NCI-H128 (cell line): ENCODE measurements around the gene PGLYRP3.
"Not testable (repeated sequence)": the region's sequence is repeated elsewhere in the genome, so short reads cannot be mapped to it uniquely, and the experiment has no call there.

Source experiments
- DNase-seq: peaks from one replicate; lab custom pipeline; 2025; ENCODE audit not compliant: unreplicated experiment; lab: John Stamatoyannopoulos, UW

The PGLYRP3 gene

DNA sequence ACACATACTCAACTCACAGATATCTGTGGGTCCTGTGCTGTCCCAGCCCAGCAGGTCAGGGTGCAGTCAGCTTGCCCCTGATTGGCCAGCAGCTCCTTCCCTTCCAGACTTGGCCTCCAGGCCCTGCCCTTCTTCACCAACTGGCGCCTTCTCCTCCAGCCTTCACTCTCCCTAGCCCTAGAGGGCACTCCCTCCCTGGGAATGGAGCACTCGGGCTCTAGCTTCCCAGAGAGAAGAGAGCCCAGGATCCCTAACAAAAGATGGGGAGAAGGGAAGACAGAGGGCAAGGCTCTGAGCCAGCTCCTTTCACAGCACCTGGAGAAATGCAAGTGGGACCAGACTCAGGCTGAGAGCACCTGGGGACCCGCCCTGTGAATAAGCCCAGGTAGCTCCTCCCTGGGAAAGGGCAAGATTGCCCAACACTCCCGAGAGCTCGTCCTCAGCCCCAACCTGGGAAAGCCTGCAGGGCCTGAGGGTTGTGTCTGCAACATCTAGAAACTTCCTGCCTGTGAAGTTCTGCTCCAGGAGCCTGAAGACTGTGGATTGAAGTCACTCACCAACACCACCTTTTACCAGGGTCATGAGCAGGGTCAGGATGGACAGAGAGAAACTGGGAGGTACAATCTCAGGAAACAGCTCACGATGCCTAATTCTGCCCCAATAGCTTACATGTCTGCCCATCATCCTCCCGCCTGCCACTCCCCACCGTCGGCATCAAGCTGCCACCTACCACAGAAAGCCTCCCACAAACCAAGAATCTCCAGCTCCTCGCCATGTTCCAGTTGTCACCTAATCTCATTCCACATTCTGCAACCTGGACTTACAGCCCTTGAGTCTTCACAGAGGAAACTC is 36.0 kb upstream of the PGLYRP3 start, which contains the start of gene PGLYRP4:
Gene PGLYRP4 (minus strand): TSS at position 331 of the 852 bp plus-strand sequence. CDS start 909 bp downstream, outside the sequence.
- DNase-seq = no peak

DNA sequence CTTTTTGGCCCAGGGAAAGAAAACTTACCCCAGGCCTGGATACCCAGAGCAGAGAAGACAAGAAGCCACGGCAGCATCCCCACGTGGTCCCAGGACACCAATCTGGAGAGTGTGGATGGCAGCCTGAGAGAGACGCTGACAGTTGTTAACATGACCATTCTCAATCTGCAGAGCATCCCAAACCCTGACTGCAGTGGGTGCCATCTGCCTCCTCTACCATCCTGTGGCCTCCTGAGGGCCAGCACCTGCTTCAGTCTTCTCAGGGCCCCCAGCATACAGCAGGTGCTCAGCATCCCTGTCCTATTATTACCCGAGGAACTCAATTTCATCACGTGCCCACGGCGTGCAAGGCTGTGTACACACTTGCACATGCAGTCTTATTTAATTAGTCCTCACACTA is 35.1 kb upstream of the PGLYRP3 start:
- DNase-seq = no peak

DNA sequence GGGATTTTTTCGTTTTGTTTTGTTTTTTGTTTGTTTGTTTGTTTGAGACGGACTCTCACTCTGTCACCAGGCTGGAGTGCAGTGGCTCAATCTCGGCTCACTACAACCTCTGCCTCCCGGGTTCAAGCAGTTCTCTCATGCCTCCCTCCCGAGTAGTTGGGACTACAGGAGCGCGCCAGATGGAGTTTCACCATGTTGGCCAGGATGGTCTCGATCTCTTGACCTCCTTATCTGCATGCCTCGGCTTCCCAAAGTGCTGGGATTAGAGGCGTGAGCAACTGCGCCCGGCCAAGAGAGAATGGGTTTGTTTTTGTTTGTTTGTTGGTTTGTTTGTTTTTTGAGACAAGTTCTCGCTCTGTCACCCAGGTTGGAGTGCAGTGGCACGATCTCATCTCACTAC is 34.3 kb upstream of the PGLYRP3 start:
- DNase-seq = not testable (repeated sequence)

DNA sequence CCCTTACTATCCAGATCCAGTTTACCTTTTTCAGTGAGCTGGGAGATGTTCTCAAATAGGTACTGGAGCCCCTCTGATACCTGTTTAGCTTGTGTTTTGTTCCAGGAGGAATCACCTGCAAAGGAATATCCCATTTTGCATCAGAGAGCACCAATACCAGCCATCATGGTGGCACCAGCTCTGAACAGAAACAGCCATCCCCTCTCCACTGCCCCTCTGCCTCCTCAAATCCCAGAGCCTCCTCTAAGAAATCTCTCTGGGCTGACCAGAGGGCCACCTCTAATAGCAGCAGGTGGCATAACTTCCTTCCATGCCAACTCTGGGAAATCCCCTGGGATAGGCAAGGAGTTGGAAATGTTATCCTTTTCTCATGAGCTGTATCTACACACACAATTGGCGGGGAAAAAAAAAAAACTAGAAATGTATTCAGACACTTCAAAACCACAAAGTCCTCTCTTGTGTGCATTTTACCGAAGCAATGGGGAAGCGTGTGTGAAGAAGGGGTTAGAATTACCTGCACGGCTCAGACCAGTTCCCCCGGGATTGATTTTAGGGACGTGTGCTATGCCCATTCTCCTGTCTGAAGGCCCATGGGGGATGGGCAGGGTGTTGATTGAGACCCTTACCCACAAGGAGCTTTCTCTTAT is 33.4 kb upstream of the PGLYRP3 start:
- DNase-seq = peak; percentile 83

DNA sequence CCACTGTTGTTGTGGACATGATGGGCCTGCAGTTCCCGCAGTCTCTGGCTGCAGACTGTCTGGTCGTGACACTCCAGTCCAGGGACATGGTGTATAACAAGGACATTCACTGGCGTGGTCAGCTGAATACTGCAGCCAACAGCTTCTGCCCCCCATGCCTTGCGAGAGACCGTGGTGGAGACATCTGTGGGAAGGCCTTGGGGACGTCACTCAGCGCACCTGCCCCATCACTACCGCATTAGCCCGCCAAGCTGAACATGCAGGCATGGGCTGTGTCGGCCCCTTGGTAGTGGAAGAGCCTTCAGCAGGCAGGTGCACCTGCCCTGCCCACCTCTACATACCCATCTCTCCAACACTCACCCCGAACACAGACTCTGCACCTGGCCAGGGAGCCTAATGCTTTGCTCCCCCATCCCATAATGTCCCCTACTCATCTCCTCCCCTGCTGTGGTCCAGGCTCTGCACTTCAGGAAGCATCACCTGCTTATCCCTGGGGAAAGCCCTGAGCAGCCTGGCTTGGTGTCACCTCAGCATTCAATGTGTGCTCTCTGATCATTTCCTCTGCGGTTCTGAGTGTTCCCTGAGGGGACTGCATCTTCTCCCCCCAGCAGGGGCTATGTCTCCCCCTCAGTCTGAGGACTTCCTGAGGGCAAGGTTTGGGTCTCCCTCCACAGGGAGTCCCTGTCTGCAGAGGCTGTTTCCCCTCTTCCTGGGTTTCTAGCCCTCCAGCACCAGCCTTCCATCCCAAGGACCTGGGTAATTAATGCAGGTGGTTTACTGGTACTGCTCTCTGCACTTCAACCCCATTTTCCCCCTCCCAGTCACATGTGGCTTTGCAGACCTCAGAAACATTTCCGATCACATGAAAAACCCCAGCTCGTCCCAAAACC is 32.7 kb upstream of the PGLYRP3 start:
- DNase-seq = peak; percentile 29

DNA sequence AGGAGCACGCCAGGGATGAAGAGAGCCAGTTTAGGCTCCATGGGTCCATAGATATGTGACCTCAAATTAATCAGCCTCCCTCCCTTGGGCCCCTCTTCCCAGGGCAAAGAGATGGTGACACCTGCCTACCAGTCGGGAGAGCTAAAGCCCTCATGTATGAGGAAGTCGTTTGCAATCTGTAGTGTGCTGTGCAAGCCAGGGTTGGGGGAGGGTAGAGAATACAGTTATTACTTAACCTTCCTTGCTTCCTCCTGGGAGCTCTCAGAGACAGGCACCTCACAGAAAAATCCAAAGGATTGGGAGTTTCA is 31.9 kb upstream of the PGLYRP3 start:
- DNase-seq = no peak

DNA sequence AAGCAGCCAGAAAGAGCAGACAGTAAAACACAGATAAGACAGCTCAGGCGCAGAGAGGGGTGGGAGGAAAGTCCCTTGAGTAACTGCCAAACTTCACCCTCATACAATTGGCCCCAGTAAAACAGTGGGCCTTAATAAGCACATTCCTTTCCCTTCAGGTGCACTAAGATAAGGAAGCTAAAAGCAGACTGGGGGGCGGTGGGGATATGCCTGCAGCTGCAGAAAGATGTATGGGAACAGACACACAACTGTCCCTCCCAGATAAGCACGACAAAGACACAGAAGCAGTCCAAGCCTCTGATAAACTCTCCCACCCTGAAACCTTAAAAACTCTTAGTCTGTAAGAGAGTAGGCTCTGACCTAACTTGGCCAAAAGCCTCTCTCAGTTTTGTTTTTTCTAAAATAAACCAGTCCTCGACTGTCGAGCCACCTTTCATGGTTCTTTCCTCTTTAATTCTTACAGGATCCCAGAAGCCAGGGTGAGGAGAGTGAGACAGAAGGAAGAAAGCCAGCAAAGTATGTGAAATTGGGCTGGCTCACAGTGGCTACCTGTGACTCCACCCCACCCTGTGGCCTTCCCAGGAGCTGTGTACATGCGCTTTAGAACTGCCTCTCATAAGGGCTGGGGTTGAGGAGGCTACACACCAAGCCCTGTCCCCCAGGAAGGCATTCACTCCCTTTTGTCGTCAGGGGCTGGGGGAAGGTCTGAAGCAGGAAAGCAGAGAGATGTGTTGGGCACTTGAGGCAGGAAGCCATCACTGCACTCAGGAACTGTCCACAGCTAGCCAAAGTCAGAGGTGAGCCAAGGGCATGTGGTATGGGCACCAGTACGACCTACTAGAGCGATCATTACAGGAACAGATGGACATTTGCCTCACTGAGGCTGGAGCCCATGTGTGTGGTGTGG is 31.3 kb upstream of the PGLYRP3 start:
- no peak for DNase-seq

DNA sequence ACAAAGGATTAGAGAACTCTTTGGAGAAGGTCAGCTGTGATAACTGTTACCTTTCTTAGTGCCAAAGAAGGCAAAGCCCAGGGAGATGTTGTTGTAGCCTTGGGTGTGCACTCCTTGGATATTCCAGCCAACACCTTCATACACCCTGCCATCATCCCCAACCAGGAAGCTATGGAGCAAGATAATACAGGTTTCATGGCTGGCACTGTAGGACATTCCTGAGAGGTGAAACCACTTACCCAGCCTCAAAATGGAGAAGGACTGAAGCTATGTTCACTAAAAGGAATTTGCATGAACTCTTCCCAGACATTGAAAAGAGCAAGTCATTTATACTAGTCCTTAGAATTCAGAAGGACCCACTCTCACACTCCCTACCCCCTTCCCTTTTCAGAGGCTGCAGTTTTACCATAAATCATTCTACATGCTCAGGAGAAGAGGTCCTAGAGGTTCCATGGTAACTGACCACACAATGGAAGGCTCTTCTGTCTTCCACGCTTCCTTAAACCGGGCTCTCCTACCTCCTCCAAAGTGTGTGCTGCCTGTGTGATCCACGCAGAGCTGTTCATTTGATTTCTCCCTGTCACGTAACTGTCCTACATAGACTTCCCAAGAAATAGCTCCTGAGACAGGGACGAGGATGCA is 30.4 kb upstream of the PGLYRP3 start:
- DNase-seq = no peak

DNA sequence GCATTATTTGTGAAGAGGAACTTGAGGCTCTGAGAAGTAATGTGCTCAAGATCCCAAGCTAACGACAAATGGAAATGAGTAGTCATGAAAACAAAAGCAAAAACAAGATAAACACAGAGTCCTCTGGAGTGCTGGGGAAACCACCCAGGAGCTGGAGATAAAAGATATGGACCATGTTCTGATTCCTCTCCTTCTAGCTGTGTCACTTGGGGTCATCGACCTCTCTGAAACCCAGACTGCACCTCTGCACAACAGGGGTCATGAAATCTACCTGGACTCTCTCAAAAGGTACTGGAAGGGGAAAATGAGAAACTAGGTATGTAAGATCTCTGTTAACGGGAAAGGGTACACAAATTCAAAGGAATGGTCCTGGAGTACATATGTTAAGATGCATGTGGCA is 29.4 kb upstream of the PGLYRP3 start:
- no peak for DNase-seq

DNA sequence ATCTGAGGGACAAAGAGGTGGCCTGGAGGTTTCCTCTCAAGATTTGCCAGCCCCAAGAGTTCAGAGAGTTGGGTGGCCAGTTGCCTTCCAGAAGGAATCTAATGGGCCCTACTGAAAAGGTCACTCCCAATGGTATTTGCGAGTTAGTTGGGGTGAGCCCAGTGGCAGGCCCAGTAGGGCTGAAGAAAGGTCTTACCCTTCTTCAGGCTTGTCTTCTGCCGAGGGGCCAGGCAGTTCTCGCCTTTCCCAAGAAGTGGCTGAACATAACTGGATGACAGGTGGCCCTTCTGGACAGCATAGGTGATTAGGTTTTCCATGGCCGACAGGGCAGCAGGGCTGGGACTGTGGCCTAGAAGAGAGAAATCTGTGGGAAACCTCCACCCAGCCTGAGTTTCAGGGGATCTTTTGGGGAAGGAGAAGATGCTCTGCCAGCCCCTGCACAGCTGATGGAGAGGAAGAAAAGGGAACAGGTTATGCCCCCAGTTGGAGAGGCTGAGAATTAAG is 28.7 kb upstream of the PGLYRP3 start:
- DNase-seq = no peak

DNA sequence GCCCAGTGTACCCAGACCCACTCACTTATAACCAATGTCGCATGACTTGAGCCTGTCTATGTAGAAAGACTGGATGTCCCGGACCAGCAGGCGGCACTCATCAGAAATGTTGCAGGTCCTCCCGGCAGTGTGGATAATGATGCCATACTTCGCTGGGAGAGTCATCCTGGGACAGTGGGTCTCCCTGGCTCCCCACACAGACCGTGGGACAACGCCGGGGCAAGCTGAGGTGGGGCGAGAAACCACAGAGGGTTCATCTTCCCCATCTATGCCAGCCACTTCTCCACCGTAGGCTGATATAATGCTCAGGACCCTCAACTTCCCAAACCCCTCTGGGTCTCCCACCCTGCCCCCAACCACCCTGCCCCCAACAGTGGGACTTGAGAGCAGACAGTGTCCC is 27.6 kb upstream of the PGLYRP3 start:
- no peak for DNase-seq

DNA sequence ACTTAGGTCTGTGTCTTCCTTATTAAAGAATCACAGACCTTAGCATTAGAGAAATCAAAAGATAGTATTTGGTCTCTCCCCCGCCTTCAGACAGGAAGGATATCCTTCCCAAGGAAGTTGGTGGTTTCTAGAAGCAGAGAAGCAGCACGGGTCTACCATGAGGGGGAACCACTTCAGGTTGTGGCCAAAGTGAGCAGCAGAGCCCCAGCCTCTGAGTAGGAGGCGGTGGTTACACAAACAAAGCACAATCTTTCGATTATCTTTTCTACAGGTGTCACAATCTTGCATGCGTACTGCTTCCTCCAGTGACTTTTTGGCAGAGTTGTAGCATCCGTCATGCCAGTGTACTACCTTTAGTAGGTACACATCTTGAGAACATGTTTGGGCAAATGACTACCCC is 27.1 kb upstream of the PGLYRP3 start:
- DNase-seq = no peak

DNA sequence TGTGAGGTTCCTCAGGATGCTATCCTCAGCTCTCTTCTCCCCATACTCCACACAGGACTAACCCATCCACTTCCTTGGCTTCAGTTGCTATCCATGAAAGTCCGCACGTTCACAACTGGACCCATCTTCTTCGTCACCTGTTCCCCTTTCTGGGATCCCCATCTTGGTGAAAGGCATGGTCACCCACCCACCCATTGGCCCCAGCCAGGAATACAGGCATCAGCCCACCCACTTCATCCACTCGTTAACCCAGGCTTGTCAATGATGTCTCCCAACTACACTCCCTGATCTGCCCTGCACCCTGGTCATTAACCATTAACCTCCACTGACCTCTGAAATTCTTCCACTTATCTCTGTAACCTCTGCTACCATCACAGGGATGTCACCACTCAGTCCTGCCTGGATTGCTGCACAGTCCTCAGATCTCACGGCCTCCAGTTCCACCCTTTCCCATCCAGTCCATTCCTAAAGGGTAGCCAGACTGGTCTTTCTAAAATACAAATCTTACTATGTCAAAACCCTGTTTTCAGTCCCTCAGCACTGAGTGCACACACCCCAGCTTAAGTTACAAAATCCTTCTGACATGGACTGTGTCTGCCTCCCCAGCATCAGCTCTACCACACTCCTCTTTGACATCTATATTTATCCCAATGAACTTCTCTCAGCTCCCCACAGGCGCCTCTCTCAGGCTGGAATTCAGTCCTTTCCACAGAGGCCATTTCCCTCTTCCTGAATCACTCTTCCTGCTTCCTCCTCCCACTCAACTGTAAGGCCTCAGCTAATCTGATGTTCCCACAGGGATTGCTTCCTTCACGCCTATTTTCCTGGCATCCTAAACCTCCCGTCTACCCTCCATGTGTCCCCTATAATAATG is 25.5 kb upstream of the PGLYRP3 start:
- DNase-seq = no peak

DNA sequence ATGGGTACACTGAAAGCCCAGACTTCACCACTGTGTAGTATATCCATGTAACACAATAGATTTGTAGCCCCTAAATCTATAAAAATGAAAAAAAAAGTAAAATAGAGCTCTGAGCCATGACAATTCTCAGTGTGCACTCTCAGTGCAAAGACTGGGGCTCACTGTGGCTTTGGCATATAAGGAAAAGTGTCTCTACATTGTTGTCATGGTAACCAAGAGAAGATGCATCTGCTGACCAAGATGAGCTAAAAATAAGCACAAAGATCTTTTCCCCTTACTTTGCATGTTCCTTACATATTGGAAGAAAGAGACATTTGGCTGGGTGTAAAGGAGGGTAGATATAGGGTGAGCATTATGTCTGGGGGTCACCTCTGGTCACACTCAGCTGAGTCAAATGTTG is 23.9 kb upstream of the PGLYRP3 start:
- DNase-seq = no peak

DNA sequence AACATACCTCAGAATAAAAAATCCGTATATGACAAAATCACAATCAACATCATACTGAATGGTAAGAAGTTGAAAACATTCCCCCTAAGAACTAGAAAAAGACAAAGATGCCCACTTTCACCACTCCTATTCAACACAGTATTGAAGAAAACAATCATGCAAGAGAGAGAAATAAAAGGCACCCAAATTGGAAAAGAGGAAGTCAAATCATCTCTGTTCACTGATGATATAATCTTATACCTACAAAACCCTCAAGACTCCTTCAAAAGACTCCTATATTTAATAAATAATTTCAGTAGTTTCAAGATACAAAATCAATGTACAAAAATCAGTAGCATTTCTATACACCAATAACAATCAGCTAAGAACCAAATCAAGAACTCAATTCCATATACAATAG is 21.1 kb upstream of the PGLYRP3 start:
- DNase-seq = no peak

DNA sequence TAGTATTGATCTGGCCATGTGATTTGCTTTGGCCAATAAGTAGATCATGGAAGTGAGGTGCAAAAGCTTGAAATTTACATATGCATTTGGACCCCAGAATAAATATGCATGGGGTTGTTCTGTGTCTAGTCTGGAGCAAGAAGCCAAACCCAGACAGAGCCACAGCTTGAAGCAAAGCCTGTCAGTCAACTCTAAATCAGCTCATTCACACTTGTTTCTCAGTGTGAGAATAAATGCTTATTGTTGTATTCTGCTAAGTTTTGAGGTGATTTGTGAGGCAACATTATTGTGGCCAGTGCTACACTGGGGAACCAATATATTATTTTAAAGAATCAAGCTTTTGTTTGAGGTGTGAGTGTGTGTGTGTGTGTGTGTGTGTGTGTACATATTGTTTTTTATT is 12.2 kb upstream of the PGLYRP3 start:
- DNase-seq = no peak

DNA sequence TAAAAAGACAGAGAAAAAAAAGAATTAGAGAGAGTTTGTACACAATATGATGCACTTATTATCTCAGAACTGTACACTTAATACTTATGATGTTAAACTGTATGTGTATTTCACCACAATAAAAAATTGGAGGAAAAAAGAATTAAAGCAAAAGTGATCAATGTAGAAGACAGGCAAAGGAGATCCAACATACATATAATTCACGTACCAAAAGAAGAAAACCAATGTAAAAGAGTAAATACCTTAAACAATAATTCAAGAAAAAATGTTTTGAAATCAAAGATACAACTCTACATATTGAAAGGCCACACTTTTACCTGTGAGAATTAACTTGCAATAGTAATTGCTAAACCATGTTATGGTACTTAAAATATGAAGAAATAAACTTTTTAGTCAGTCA is 9.8 kb upstream of the PGLYRP3 start:
- no peak for DNase-seq

DNA sequence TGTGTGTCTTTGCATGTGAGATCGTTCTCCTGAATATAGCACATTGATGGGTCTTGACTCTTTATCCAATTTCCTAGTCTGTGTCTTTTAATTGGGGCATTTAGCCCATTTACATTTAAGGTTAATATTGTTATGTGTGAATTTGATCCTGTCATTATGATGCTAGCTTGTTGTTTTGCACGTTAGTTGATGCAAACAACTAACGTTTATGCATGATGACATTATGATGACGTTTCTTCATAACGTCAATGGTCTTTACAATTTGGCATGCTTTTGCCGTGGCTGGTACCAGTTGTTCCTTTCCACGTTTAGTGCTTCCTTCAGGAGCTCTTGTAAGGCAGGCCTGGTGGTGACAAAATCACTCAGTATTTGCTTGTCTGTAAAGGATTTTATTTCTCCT is 5.4 kb upstream of the PGLYRP3 start:
- DNase-seq = not testable (repeated sequence)

DNA sequence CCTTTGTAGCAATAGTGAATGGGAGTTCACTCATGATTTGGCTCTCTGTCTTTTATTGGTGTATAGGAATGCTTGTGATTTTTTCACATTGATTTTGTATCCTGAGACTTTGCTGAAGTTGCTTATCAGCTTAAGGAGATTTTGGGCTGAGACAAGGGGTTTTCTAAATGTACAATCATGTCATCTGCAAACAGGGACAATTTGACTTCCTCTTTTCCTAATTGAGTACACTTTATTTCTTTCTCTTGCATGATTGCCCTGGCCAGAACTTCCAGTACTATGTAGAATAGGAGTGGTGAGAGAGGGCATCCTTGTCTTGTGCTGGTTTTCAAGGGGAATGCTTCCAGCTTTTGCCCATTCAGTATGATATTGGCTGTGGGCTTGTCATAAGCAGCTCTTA is 3.3 kb upstream of the PGLYRP3 start:
- DNase-seq = not testable (repeated sequence)
